Kasumi-1 (cell line): ENCODE measurements around the gene SERPINC1.
"Not testable (repeated sequence)": the region's sequence is repeated elsewhere in the genome, so short reads cannot be mapped to it uniquely, and the experiment has no call there.

Source experiments
- DNase-seq, 2 experiments: peaks; one replicate each; lab custom pipeline; 2025; lab: John Stamatoyannopoulos, UW

The SERPINC1 gene

DNA sequence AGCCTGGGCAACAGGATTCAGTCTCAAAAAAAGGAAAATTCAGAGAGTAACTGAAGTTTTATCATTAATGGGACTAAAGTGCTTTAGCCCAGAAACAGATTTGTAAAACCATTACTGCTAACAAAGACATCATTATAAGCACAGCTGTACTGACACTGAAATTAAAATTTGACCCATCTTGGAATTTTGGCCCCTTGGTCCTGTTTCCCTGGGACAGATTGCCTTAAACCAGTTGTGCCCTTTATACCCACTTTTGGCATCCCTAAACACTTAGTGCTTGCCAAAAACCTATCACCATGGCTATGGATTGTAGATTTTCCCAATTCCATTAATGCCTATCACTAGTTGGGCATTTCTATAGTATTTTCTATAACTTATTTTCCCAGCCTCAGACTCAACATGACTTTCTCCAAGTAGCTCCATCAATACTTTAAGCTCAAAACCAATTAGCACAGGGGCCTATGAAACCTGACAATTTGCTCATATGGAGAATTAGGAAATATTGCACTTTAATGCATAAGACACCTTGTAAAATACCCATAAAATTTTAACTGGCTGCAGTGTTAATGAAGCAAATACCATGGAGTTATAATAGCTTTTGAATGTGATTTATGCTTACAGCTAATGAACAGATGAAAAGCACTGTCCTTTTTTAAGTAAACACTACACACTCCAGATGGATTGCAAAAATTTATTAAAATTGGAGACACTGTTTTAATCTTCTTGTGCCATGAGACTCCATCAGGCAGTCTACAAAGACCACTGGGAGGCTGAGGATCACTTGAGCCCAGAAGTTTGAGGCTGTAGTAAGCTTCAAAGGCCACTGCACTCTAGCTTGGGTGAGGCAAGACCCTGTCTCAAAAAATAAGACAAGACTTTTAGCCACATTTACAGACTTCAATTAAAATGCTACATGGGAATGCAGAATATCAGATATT, 53.6 kb downstream of the SERPINC1 start:
- DNase-seq, result no peak

DNA sequence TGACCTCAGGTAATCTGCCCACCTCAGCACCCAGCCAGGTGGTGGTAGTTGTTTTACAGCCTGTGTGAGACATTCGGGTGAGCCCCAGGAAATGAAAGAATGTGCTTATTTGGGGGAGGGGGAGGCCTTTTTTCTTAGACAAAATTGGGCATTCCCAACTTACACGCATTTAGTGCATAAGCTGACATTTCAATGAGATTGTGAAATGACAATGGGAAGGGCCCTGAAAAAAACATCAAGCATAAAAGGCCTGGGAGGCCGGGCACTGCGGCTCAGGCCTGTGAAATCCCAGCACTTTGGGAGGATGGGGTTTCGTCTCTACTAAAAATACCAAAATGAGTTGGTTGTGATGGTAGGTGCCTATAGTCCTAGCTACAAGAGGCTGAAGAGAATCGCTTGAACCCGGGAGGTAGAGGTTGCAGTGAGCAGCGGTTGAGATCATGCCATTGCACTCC, 54.3 kb downstream of the SERPINC1 start:
- DNase-seq, result peak; percentile 50 to 68

DNA sequence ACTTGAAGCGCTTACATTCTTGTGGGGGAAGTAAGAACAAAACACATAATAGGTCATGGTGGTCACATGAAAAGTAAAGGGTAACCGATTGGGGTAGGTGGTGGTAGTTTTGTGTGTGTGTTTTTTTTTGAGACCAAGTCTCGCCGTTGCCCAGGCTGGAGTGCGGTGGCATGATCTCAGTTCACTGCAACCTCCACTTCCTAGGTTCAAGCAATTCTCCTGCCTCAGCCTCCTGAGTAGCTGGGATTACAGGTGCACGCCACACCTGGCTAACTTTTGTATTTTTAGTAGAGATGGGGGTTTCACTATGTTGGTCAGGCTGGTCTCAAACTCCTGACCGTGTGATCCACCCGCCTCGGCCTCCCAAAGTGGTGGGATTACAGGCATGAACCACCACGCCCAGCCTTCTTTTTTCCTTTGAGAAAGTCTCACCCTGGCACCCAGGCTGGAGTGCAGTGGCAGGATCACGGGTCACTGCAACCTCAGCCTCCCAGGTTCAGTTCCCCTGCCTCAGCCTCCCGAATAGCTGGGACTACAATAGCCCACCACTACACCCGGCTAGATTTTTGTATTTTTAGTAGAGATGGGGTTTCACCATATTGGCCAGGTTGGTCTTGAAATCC, 54.9 kb downstream of the SERPINC1 start:
- peak in 1 of 2 experiments; percentile 36 for DNase-seq

DNA sequence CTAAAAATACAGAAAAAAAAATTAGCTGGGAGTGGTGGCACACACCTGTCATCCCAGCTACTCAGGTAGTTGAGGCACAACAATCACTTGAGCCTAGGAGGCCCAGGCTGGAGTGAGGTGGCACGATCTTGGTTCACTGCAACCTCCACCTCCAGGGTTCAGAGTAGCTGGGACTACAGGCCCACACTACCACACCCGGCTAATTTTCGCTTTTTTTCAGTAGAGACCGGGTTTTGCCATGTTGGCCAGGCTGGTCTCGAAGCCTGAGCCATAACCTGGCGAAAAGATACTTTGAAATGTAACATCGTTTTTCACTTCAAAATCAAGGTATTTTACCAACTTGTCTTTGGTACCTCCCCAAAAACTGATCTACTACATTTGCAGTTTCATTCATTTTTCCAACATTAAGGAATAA, 55.4 kb downstream of the SERPINC1 start:
- DNase-seq, result peak; percentile 29 to 34

DNA sequence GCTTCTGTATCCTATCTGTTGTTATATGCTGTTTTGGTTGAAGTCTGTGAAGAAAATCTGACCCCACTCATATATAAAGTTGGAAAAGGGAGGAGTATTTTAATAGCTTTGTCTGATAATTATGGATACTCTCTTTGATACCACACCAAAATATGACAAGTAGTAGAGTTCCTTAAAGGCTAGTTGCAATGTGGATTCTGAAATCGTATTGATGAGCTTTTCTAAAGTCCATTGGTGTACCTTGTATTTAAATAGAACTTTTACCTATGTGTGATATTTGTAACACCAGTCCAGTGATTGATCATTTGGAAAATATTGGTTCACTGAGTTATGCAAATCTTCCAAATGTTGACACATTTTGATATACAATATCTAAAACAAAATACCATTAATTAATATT, 57.1 kb downstream of the SERPINC1 start:
- no peak for DNase-seq

DNA sequence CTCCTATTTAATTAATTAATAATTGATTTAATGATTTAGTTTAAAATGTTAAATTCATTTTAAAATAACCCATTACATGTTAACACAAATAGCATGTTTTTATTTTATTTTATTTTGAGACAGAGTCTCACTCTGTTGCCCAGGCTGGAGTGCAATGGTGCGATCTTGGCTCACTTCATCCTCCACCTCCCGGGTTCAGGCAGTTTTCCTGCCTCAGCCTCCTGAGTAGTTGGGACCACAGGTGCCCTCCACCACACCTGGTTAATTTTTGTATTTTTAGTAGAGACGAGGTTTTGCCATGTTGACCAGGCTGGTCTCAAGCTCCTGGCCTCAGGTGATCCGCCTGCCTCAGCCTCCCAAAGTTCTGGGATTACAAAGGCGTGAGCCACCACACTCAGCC, 57.6 kb downstream of the SERPINC1 start:
- not testable (repeated sequence) for DNase-seq

DNA sequence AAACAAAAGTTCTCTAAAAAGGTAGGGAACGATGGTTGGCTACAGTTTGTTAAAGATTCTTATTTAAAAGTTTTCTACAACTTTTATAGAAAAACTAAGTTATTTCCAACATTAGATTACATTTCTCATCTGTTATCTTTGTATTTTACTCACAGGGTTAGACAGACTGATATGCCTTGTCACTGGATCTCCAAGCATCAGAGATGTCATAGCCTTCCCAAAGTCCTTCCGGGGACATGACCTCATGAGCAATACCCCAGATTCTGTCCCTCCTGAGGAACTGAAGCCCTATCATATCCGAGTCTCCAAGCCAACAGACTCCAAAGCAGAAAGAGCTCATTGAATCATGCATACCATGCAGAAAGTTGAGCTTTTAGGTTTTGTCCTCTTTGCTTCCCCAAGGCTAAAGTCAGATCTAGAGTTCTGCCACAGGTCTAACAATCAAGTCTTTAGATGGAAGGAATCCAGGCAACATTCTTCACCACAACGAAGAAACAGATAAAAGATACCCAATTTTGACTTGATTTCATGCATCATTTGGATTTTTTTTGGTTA, 59.7 kb downstream of the SERPINC1 start:
- no peak for DNase-seq

DNA sequence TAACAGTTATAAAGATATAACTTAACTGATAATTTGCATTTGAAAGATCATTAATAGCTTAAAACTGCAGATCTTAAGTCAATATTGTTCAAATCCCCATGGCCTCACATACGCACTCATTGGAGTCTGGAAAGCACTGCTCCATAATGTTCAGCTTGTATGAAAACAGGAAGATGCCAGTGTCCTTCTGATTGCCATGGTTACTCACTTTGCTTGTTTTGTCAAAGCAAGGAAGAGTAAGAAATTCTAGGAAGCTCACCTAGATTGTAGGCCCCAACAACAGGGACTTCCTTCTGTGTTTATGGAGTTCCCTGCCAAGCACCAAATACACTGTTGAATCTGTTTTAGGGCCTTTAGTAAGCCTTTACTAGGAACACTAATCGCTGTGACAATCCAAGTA, 60.2 kb downstream of the SERPINC1 start:
- no peak for DNase-seq

DNA sequence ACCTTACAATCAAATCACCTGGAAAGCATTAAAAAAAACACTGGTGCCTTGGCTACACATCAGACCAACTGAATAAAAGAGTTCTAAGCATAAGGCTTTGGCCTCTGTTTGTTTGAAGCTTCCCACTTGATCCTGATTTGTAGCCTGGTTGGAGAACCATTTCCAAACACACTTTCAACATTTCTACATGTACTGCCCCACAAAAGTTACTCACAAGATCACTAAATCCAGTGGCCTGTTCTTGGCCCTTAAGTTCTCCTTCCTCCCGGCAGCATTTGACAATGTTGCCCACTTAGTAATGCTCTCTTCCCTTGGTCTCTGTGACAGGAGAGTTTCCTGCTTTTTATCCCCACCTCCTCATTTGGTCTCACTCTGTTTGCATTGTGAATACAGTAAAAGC, 61.1 kb downstream of the SERPINC1 start:
- DNase-seq, result no peak
